Neural cell (in vitro differentiated cells): Measurements from ENCODE around the gene PI4K2B. TPM values are rescaled to one million over a fixed set of nuclear protein-coding genes. Genes with fewer than 3 reads are reported as not detected.
"Not testable (repeated sequence)": the region's sequence is repeated elsewhere in the genome, so short reads cannot be mapped to it uniquely, and the experiment has no call there.

Experiments used
- H2AFZ ChIP-seq: fragments of 200-600, 300-800 bp; sonication (generic), shearing (Covaris generic); 2 replicates; pipeline ENCODE4 v1.6.0; 2014; ENCODE audit warnings: low read depth, mild to moderate bottlenecking, antibody characterized with exemption, low read length, moderate library complexity
- H3F3A ChIP-seq: fragments of 200-600 bp; shearing (Covaris generic); 2 replicates; pipeline ENCODE4 v1.6.1; 2016; ENCODE audit warnings: mild to moderate bottlenecking, moderate library complexity, mixed read lengths, antibody characterized with exemption, low read length; ENCODE audit not compliant: insufficient read depth, poor library complexity, severe bottlenecking
- H3K27ac ChIP-seq: fragments of 200-600, 300-800 bp; sonication (generic), shearing (Covaris generic); 2 replicates; pipeline ENCODE4 v1.5.1; 2014; ENCODE audit warnings: mild to moderate bottlenecking, low read length, moderate library complexity
- H3K27me3 ChIP-seq: fragments of 300-800, 200-600 bp; sonication (generic), shearing (Covaris generic); 2 replicates; pipeline ENCODE4 v1.6.0; 2014; ENCODE audit warnings: mild to moderate bottlenecking, low read depth, low read length, moderate library complexity; ENCODE audit not compliant: insufficient read depth
- H3K36me3 ChIP-seq: fragments of 300-800, 200-600 bp; sonication (generic), shearing (Covaris generic); 2 replicates; pipeline ENCODE4 v1.5.1; 2014; ENCODE audit warnings: mild to moderate bottlenecking, antibody characterized with exemption, low read length, moderate library complexity; ENCODE audit not compliant: insufficient read depth
- H3K4me2 ChIP-seq: fragments of 300-800, 200-600 bp; sonication (generic), shearing (Covaris generic); 2 replicates; pipeline ENCODE4 v1.6.0; 2014; ENCODE audit warnings: mild to moderate bottlenecking, low read length
- H3K4me3 ChIP-seq: fragments of 300-800, 200-600 bp; sonication (generic), shearing (Covaris generic); 2 replicates; pipeline ENCODE4 v1.5.1; 2014; ENCODE audit warnings: mild to moderate bottlenecking, low read length, moderate library complexity
- H3K79me2 ChIP-seq: fragments of 200-600 bp; shearing (Covaris generic); replicated peaks from 2 replicates; pipeline ENCODE4 v1.6.0; 2014; ENCODE audit warnings: mild to moderate bottlenecking, low read length, moderate library complexity; ENCODE audit not compliant: insufficient read depth
- H3K9ac ChIP-seq: fragments of 300-800, 200-600 bp; sonication (generic), shearing (Covaris generic); 2 replicates; pipeline ENCODE4 v1.6.1; 2016; ENCODE audit warnings: mild to moderate bottlenecking, low read length, mixed read lengths
- H3K9me2 ChIP-seq: fragments of 200-600 bp; shearing (Covaris generic); 2 replicates; pipeline ENCODE4 v1.6.1; 2016; ENCODE audit warnings: mild to moderate bottlenecking, low read length, mixed read lengths; ENCODE audit not compliant: insufficient read depth
- H3K9me3 ChIP-seq: fragments of 200-600, 300-800 bp; sonication (generic), shearing (Covaris generic); 2 replicates; pipeline ENCODE4 v1.6.1; 2016; ENCODE audit warnings: mild to moderate bottlenecking, mixed run types, low read length, moderate library complexity, mixed read lengths
- H4K20me1 ChIP-seq: fragments of 200-600 bp; shearing (Covaris generic); 2 replicates; pipeline ENCODE4 v1.6.1; 2016; ENCODE audit warnings: mild to moderate bottlenecking, mixed run types; ENCODE audit not compliant: insufficient read depth
- CTCF ChIP-seq: fragments of 450-650 bp; IDR thresholded peaks from 2 replicates; pipeline ENCODE4 v1.5.1; 2014; ENCODE audit warnings: antibody characterized with exemption, mild to moderate bottlenecking, moderate library complexity; ENCODE audit not compliant: poor library complexity, severe bottlenecking
- EP300 ChIP-seq: fragments of 450-650 bp; conservative IDR thresholded peaks from 2 replicates; pipeline ENCODE4 v1.6.1; 2014; ENCODE audit warnings: antibody characterized with exemption, mild to moderate bottlenecking, moderate library complexity; ENCODE audit not compliant: poor library complexity, severe bottlenecking
- EZH2 ChIP-seq: fragments of 200-600, 300-800 bp; shearing (Covaris generic), sonication (generic); IDR thresholded peaks from 2 replicates; pipeline ENCODE4 v1.6.1; 2014; ENCODE audit warnings: antibody characterized with exemption, low read length, borderline replicate concordance, mild to moderate bottlenecking; ENCODE audit not compliant: insufficient read depth, poor library complexity, severe bottlenecking
- MXI1 ChIP-seq: fragments of 450-650 bp; conservative IDR thresholded peaks from 2 replicates; pipeline ENCODE4 v1.6.1; 2014; ENCODE audit warnings: antibody characterized with exemption, mild to moderate bottlenecking; ENCODE audit not compliant: poor library complexity, severe bottlenecking
- POLR2AphosphoS5 ChIP-seq: IDR thresholded peaks from 2 replicates; pipeline ENCODE4 v1.6.1; 2012
- RAD21 ChIP-seq: fragments of 450-650 bp; conservative IDR thresholded peaks from 2 replicates; pipeline ENCODE4 v1.6.1; 2014; ENCODE audit warnings: antibody characterized with exemption, mild to moderate bottlenecking, moderate library complexity
- REST ChIP-seq: IDR thresholded peaks from 2 replicates; pipeline ENCODE4 v1.6.1; 2012; ENCODE audit warnings: borderline replicate concordance
- SMC3 ChIP-seq: fragments of 450-650 bp; conservative IDR thresholded peaks from 2 replicates; pipeline ENCODE4 v1.6.1; 2014; ENCODE audit warnings: antibody characterized with exemption, mild to moderate bottlenecking, moderate library complexity; ENCODE audit not compliant: poor library complexity
- TAF1 ChIP-seq: IDR thresholded peaks from 2 replicates; pipeline ENCODE4 v1.6.1; 2012; ENCODE audit warnings: low read depth
- polyA plus RNA-seq: library from polyadenylated mRNA; depleted of rRNA; stranded (reverse); fragments of >200 nt; gene quantifications from 2 replicates; pipeline ENCODE4 v1.2.3, GENCODE V29; 2014

Gene PI4K2B
- polyA plus RNA-seq, 1 donor from 2014 or later: 10.0 TPM

GRCh38 chr4:25320773-25321172 is 86.9 kb downstream of the PI4K2B start:
- Histone ChIP-seq H2AFZ (no peak overlapping the region), H3F3A (no peaks in the 10 kb centered on the region), H3K79me2 (no peaks in the 10 kb centered on the region), H3K36me3 (no peaks in the 10 kb centered on the region), H3K9me3 (no peaks in the 10 kb centered on the region), H3K9me2 (no peaks in the 10 kb centered on the region), H3K4me3 (peak overlapping the region; percentile 41), H3K27ac (peak overlapping the region; percentile 32), H4K20me1 (no peaks in the 10 kb centered on the region), H3K27me3 (no peaks in the 10 kb centered on the region), H3K4me2 (peak overlapping the region; percentile 38), H3K9ac (no peak overlapping the region)
- TF ChIP-seq CTCF (no peak), SMC3 (no peak), EP300 (no peak), TAF1 (no peak), POLR2AphosphoS5 (no peak), EZH2 (no peak)

GRCh38 chr4:25321703-25322102 is 87.9 kb downstream of the PI4K2B start:
- no peaks in the 10 kb centered on the region for H3K9me2 ChIP-seq
- H3K79me2 ChIP-seq: no peaks in the 10 kb centered on the region
- H3K27me3 ChIP-seq: no peaks in the 10 kb centered on the region
- TF ChIP-seq EP300 (no peak), EZH2 (no peak), TAF1 (no peak), RAD21 (no peak), MXI1 (no peak), REST (no peak), SMC3 (no peak), CTCF (no peak), POLR2AphosphoS5 (no peak)
- no peaks in the 10 kb centered on the region for H3K36me3 ChIP-seq
- no peak overlapping the region for H3K9ac ChIP-seq
- H3K4me2 ChIP-seq: no peak overlapping the region
- H3K4me3 ChIP-seq: no peak overlapping the region
- no peaks in the 10 kb centered on the region for H3F3A ChIP-seq
- no peaks in the 10 kb centered on the region for H3K9me3 ChIP-seq
- no peaks in the 10 kb centered on the region for H4K20me1 ChIP-seq
- no peak overlapping the region for H3K27ac ChIP-seq
- H2AFZ ChIP-seq: no peak overlapping the region

GRCh38 chr4:25328463-25328862 is 94.6 kb downstream of the PI4K2B start:
- not testable (repeated sequence) for H3K4me3 ChIP-seq, H4K20me1 ChIP-seq, H3K9ac ChIP-seq, H3K27me3 ChIP-seq, H3K27ac ChIP-seq, H3K9me2 ChIP-seq, H2AFZ ChIP-seq, H3K4me2 ChIP-seq, H3K9me3 ChIP-seq, H3K79me2 ChIP-seq, H3F3A ChIP-seq, H3K36me3 ChIP-seq
